Stimulated activated CD8-positive, alpha-beta memory T cell treated with anti-CD3 and anti-CD28 coated beads, Interleukin-2, amount 100 ng/mL, for 1 hour (primary cell): ENCODE measurements around the gene ERMN.
"Not testable (repeated sequence)": the region's sequence is repeated elsewhere in the genome, so short reads cannot be mapped to it uniquely, and the experiment has no call there.

Experiments
- DNase-seq, 2 donors: peaks; one replicate each; pipeline ENCODE4 v3.0.0-alpha.2; 2020; ENCODE audit warnings: low read depth in 2 of 2

ERMN gene

GRCh38 chr2:157325786-157326185 lies at the start of gene ERMN:
Gene ERMN, minus strand, starts transcription at chr2:157325824. Its CDS starts 182 bp downstream, at chr2:157325642.
- DNase-seq = no peak

GRCh38 chr2:157375384-157375783 lies 49.8 kb upstream of the ERMN start:
- DNase-seq = no peak

- DNase-seq = not testable (repeated sequence)
These were observed 42.9 kb upstream of the ERMN start for GRCh38 chr2:157368508-157368907.

GRCh38 chr2:157367704-157368103 lies 42.1 kb upstream of the ERMN start:
- no peak for DNase-seq

GRCh38 chr2:157364257-157364974 lies 38.8 kb upstream of the ERMN start:
- no peak for DNase-seq

GRCh38 chr2:157363612-157364101 lies 38.0 kb upstream of the ERMN start:
- DNase-seq = no peak

GRCh38 chr2:157362627-157363026 lies 37.0 kb upstream of the ERMN start:
- no peak for DNase-seq

- no peak for DNase-seq
These were observed 35.9 kb upstream of the ERMN start for GRCh38 chr2:157361526-157361925.

GRCh38 chr2:157359628-157360027 lies 34.0 kb upstream of the ERMN start:
- DNase-seq = no peak

- no peak for DNase-seq
These were observed 30.0 kb upstream of the ERMN start for GRCh38 chr2:157355618-157356017.

- DNase-seq = no peak
These were observed 24.4 kb upstream of the ERMN start for GRCh38 chr2:157349949-157350515.

GRCh38 chr2:157348291-157348921 lies 22.8 kb upstream of the ERMN start:
- DNase-seq = no peak

- DNase-seq = no peak
These were observed 20.2 kb upstream of the ERMN start for GRCh38 chr2:157345647-157346389.

GRCh38 chr2:157341381-157341780 lies 15.8 kb upstream of the ERMN start:
- not testable (repeated sequence) for DNase-seq

GRCh38 chr2:157339965-157340655 lies 14.5 kb upstream of the ERMN start:
- DNase-seq = no peak

- no peak for DNase-seq
These were observed 12.4 kb upstream of the ERMN start for GRCh38 chr2:157337978-157338377.

- DNase-seq = peak in 1 of 2 donors; percentile 3
These were observed 10.8 kb upstream of the ERMN start for GRCh38 chr2:157336137-157337010.

- no peak for DNase-seq
These were observed 9.2 kb upstream of the ERMN start for GRCh38 chr2:157334797-157335196.

- DNase-seq = no peak
These were observed 8.7 kb upstream of the ERMN start for GRCh38 chr2:157334335-157334734.

- no peak for DNase-seq
These were observed 7.9 kb upstream of the ERMN start for GRCh38 chr2:157333304-157334047.
